Endothelial cell of umbilical vein (primary cell): Measurements from ENCODE around the gene MAPK8. TPM values are rescaled to one million over a fixed set of nuclear protein-coding genes. Genes with fewer than 3 reads are reported as not detected.
A peak's percentile ranks its signal among the peaks of the same experiment; 100 is the strongest.

ENCODE experiments used
- BruUV-seq: library from RNA; stranded (reverse); fragments of 400-500 nt; replicated peaks from 2 replicates; lab custom pipeline; 2021; lab: Mats Ljungman, UMichigan
- CTCF ChIA-PET: fragments of 300-600, 350-600 bp; sonication (Branson Sonifier 250); formaldehyde crosslinking; loops from one replicate; lab custom pipeline; 2021; ENCODE audit warnings: antibody characterized with exemption, inconsistent platforms; lab: Charles Lee
- POLR2A ChIA-PET: fragments of 300-600, 350-600 bp; sonication (Branson Sonifier 250); formaldehyde crosslinking; loops from one replicate; lab custom pipeline; 2021; ENCODE audit warnings: antibody characterized with exemption, inconsistent platforms; lab: Charles Lee
- DNase-seq: peaks from one replicate; pipeline ENCODE4 v3.0.0-alpha.2; 2011; ENCODE audit warnings: low read depth, low spot score
- FAIRE-seq: peaks from 2 replicates; lab custom pipeline; 2011; peaks lifted over from hg19 to GRCh38; lab: Jason Lieb, UNC
- H2AFZ ChIP-seq: 2 replicates; pipeline ENCODE4 v1.6.0; 2012; ENCODE audit warnings: low read depth, low read length, control low read depth, inconsistent platforms
- H3K27ac ChIP-seq: 2 replicates; pipeline ENCODE4 v1.5.1; 2011; ENCODE audit warnings: low read depth, mild to moderate bottlenecking, control low read depth, low read length, moderate library complexity; ENCODE audit not compliant: insufficient read depth
- H3K27me3 ChIP-seq, 2 experiments: 2 replicates each; pipeline versions ENCODE4 v1.6.0 to v1.6.1; 2011; ENCODE audit warnings: low read length in 2 of 2, mixed read lengths in 1 of 2; ENCODE audit not compliant: control insufficient read depth in 2 of 2, insufficient read depth in 2 of 2
- H3K36me3 ChIP-seq, 2 experiments: 2 replicates in 1 of 2; 3 replicates in 1 of 2; pipeline ENCODE4 v1.5.1; 2011; ENCODE audit warnings: low read length in 2 of 2, mild to moderate bottlenecking in 1 of 2, moderate library complexity in 1 of 2; ENCODE audit not compliant: control insufficient read depth in 2 of 2, insufficient read depth in 2 of 2; ENCODE audit errors: extremely low read depth in 1 of 2
- H3K4me1 ChIP-seq: 3 replicates; pipeline ENCODE4 v1.5.1; 2011; ENCODE audit warnings: mild to moderate bottlenecking, low read length; ENCODE audit not compliant: control insufficient read depth, insufficient read depth; ENCODE audit errors: extremely low read depth
- H3K4me2 ChIP-seq: 2 replicates; pipeline ENCODE4 v1.6.1; 2011; ENCODE audit warnings: low read length, control low read depth, mixed read lengths; ENCODE audit not compliant: insufficient read depth
- H3K4me3 ChIP-seq, 3 experiments: fragments of 200-600 bp in 1 of 3; sonication (generic), shearing (Covaris generic) in 1 of 3; replicated peaks in 1 of 3; 2 replicates each; pipeline ENCODE4 v1.5.1; 2011 to 2016; ENCODE audit warnings: control low read depth in 3 of 3, low read length in 3 of 3, mild to moderate bottlenecking in 2 of 3, inconsistent platforms in 1 of 3, low read depth in 1 of 3, moderate library complexity in 1 of 3; ENCODE audit not compliant: insufficient read depth in 1 of 3
- H3K79me2 ChIP-seq: 2 replicates; pipeline ENCODE4 v1.6.0; 2012; ENCODE audit warnings: low read length, inconsistent platforms; ENCODE audit not compliant: control insufficient read depth, insufficient read depth
- H3K9ac ChIP-seq: replicated peaks from 2 replicates; pipeline ENCODE3; 2011; ENCODE audit warnings: low read length, control low read depth; ENCODE audit not compliant: insufficient read depth; ENCODE audit errors: extremely low read depth
- H3K9me1 ChIP-seq: replicated peaks from 3 replicates; pipeline ENCODE4 v1.6.0; 2011; ENCODE audit warnings: mild to moderate bottlenecking, low read length; ENCODE audit not compliant: control insufficient read depth, insufficient read depth; ENCODE audit errors: extremely low read depth
- H3K9me3 ChIP-seq: replicated peaks from 2 replicates; pipeline ENCODE4 v1.5.1; 2012; ENCODE audit warnings: low read length, inconsistent platforms; ENCODE audit not compliant: control insufficient read depth, insufficient read depth
- H4K20me1 ChIP-seq: replicated peaks from 2 replicates; pipeline ENCODE3; 2011; ENCODE audit warnings: mild to moderate bottlenecking, low read length; ENCODE audit not compliant: control insufficient read depth, insufficient read depth; ENCODE audit errors: extremely low read depth
- EZH2 ChIP-seq: IDR thresholded peaks from 2 replicates; pipeline ENCODE4 v1.6.1; 2012; ENCODE audit warnings: borderline replicate concordance, low read depth, mild to moderate bottlenecking, moderate library complexity, low read length, inconsistent platforms; ENCODE audit not compliant: severe bottlenecking
- FOS ChIP-seq: IDR thresholded peaks from 2 replicates; pipeline ENCODE4 v1.6.1; 2011; ENCODE audit warnings: mild to moderate bottlenecking, low read length, moderate library complexity, borderline replicate concordance; ENCODE audit not compliant: insufficient read depth
- GATA2 ChIP-seq: IDR thresholded peaks from 2 replicates; pipeline ENCODE4 v1.7.0; 2011; ENCODE audit warnings: low read depth, mild to moderate bottlenecking, moderate library complexity, mixed read lengths, low read length; ENCODE audit not compliant: insufficient read length, insufficient read depth
- JUN ChIP-seq: IDR thresholded peaks from 2 replicates; pipeline ENCODE4 v1.6.1; 2011; ENCODE audit warnings: borderline replicate concordance, low read depth; ENCODE audit not compliant: insufficient read length, insufficient read depth
- MAX ChIP-seq: IDR thresholded peaks from 2 replicates; pipeline ENCODE4 v1.6.1; 2011; ENCODE audit not compliant: insufficient read depth, insufficient read length
- dilution Hi-C: fragments of 300-500 bp; cut with MboI; formaldehyde crosslinking; loops from one replicate; pipeline ENCODE4 v1.15.0; 2019; ENCODE audit warnings: low sequenced_read_pairs; ENCODE audit not compliant: extremely low pct_ligation_motif_present
- intact Hi-C: fragments of 100-400 bp; cut with micrococcal nuclease; formaldehyde crosslinking; loops from one replicate; pipeline ENCODE4 v1.10.0; 2022
- polyA plus RNA-seq, 4 experiments: library from polyadenylated mRNA; depleted of rRNA in 3 of 4; stranded (reverse) in 3 of 4; unstranded in 1 of 4; fragments of >200 nt; gene quantifications; 2 replicates each; pipeline versions ENCODE4 v1.2.1 to v1.2.3, GENCODE V29; 2011 to 2012; ENCODE audit warnings: missing spikeins in 1 of 4
- total RNA-seq: library from RNA; stranded (reverse); gene quantifications from 2 replicates; pipeline ENCODE4 v1.2.3, GENCODE V29; 2021

MAPK8 gene
- total and polyA plus RNA-seq, 2 donors (not counting 3 experiments of a cell fraction or from before 2014, with no cell fraction given) = 25.3 to 56.2 TPM

GRCh38 chr10:48382982-48383381, 76.5 kb downstream of the MAPK8 start:
- TF ChIP-seq MAX = no peak
- TF ChIP-seq FOS = peak; percentile 11
- no peak for TF ChIP-seq EZH2
- TF ChIP-seq GATA2 = no peak
- Histone ChIP-seq H3K79me2 (peaks cover 5% of the 10 kb centered on the region), H3K9me3 (no peaks in the 10 kb centered on the region), H3K4me1 (peaks cover 6% of the 10 kb centered on the region), H3K27me3 (no peaks in the 10 kb centered on the region), H4K20me1 (peaks cover 3% of the 10 kb centered on the region), H3K9ac (no peak overlapping the region), H3K4me3 (no peak overlapping the region), H3K9me1 (no peaks in the 10 kb centered on the region), H3K36me3 (no peaks in the 10 kb centered on the region), H3K27ac (no peak overlapping the region), H3K4me2 (no peak overlapping the region), H2AFZ (no peak overlapping the region)
- intact Hi-C loops (no loop called here), dilution Hi-C loops (no loop called here)
- ChIA-PET CTCF (interaction anchor here (0.9 to 2.4 kb wide), 8 partner anchors 8 to 275 kb away, joined by 3 to 12 read pairs (median 6); no protein-coding TSS in a partner anchor), POLR2A (interaction anchor here (1.0 kb wide), 1 partner anchor 16 kb away, joined by 5 read pairs; no protein-coding TSS in a partner anchor)
- no TSS peak for BruUV-seq
- no peak for DNase-seq
- no peak for FAIRE-seq

GRCh38 chr10:48383393-48383792, 76.9 kb downstream of the MAPK8 start:
- H3K9me3 ChIP-seq = no peaks in the 10 kb centered on the region
- no peak overlapping the region for H2AFZ ChIP-seq
- no peak overlapping the region for H3K4me3 ChIP-seq
- H3K27me3 ChIP-seq = no peaks in the 10 kb centered on the region
- no peak overlapping the region for H3K27ac ChIP-seq
- CTCF ChIA-PET = interaction anchor here (0.9 to 2.4 kb wide), 7 partner anchors 8 to 275 kb away, joined by 5 to 12 read pairs (median 7); no protein-coding TSS in a partner anchor
- intact Hi-C loops = no loop called here
- DNase-seq (no peak), FAIRE-seq (no peak)
- H3K4me1 ChIP-seq = peaks cover 6% of the 10 kb centered on the region
- no peaks in the 10 kb centered on the region for H3K36me3 ChIP-seq
- H4K20me1 ChIP-seq = peaks cover 3% of the 10 kb centered on the region
- TF ChIP-seq GATA2 (peak; percentile 29), JUN (no peak)
- no peak overlapping the region for H3K9ac ChIP-seq
- no TSS peak for BruUV-seq
- POLR2A ChIA-PET = interaction anchor here (1.0 kb wide), 1 partner anchor 17 kb away, joined by 5 read pairs; no protein-coding TSS in a partner anchor
- no peak overlapping the region for H3K4me2 ChIP-seq
- H3K9me1 ChIP-seq = no peaks in the 10 kb centered on the region
- H3K79me2 ChIP-seq = peaks cover 5% of the 10 kb centered on the region
- dilution Hi-C loops = no loop called here
